ENCODE data around the gene TK2. TPM values are rescaled to one million over a fixed set of nuclear protein-coding genes. Genes with fewer than 3 reads are reported as not detected.

Gene TK2
- total and polyA plus RNA-seq, 4 donors: 10.5 to 31.9 (median 21.0) TPM

DNA sequence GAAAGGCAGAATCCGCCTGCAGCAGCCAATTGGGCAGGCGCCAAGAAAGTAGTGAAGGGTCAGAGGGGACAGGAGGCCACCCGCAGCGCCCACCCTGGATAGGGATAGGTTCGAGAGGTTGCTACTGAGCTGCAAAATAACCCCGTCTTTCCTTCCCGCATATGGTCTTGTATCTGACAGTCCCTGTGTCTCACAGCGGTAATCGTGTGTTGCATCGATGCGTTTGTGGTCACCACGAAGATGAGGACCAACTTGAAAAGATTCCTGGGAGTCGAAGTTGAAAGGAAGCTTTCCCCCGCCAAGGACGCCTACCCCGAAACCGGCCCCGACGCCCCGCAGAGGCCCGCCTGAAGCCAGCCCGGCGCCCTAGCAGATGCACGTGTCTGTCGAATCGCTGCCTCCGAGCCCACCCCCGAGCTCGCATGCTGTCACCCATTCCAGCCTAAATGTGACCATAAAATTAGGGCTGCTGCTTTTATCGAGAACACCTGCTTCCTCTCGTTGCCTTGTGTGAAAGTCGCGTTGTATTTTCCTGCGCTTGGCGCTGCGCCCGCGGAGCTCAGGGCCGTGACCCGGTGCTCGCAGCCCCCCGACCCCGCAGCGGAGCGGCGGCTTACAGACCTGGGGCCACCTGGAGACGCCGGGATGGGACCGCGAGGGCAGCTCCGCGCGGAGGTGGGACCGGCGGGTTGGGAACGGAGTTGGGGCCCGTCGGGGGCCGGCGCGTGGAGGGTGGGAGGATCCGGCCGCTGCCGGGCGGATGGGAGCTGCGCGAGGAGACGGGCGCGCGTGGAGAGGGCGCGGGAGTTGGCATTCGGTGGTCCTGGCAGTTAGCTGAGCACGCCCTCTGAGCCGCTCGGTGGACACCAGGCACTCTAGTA, 29.0 kb upstream of the TK2 start, which contains the start of gene CMTM2:
Gene CMTM2, plus strand, starts transcription at position 813 of the 881 bp plus-strand sequence. CDS start 145 bp downstream, outside the sequence.
- TF ChIP-seq FOXA1 (IDR thresholded peaks at IDR 0.05) (no peak), SP1 (IDR thresholded peaks at IDR 0.05) (no peak), NR2F2 (IDR thresholded peaks at IDR 0.05) (no peak), HNF4A (conservative IDR thresholded peaks at IDR 0.05) (no peak), EGR1 (IDR thresholded peaks at IDR 0.05; ENCODE audit: low read depth in 2 of 2) (no peak), YY1 (IDR thresholded peaks at IDR 0.05) (no peak), RAD21 (IDR thresholded peaks at IDR 0.05) (no peak), JUND (IDR thresholded peaks at IDR 0.05) (no peak), FOXA2 (IDR thresholded peaks at IDR 0.05) (no peak), HNF4G (IDR thresholded peaks at IDR 0.05) (no peak)
- TF ChIP-seq, protein P1, sequence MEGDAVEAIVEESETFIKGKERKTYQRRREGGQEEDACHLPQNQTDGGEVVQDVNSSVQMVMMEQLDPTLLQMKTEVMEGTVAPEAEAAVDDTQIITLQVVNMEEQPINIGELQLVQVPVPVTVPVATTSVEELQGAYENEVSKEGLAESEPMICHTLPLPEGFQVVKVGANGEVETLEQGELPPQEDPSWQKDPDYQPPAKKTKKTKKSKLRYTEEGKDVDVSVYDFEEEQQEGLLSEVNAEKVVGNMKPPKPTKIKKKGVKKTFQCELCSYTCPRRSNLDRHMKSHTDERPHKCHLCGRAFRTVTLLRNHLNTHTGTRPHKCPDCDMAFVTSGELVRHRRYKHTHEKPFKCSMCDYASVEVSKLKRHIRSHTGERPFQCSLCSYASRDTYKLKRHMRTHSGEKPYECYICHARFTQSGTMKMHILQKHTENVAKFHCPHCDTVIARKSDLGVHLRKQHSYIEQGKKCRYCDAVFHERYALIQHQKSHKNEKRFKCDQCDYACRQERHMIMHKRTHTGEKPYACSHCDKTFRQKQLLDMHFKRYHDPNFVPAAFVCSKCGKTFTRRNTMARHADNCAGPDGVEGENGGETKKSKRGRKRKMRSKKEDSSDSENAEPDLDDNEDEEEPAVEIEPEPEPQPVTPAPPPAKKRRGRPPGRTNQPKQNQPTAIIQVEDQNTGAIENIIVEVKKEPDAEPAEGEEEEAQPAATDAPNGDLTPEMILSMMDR (IDR thresholded peaks at IDR 0.05; ENCODE audit: low read depth, low read length, missing input control): no peak
- TF ChIP-seq, protein P2, sequence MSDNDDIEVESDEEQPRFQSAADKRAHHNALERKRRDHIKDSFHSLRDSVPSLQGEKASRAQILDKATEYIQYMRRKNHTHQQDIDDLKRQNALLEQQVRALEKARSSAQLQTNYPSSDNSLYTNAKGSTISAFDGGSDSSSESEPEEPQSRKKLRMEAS (IDR thresholded peaks at IDR 0.05): no peak
- TF ChIP-seq, protein P3, sequence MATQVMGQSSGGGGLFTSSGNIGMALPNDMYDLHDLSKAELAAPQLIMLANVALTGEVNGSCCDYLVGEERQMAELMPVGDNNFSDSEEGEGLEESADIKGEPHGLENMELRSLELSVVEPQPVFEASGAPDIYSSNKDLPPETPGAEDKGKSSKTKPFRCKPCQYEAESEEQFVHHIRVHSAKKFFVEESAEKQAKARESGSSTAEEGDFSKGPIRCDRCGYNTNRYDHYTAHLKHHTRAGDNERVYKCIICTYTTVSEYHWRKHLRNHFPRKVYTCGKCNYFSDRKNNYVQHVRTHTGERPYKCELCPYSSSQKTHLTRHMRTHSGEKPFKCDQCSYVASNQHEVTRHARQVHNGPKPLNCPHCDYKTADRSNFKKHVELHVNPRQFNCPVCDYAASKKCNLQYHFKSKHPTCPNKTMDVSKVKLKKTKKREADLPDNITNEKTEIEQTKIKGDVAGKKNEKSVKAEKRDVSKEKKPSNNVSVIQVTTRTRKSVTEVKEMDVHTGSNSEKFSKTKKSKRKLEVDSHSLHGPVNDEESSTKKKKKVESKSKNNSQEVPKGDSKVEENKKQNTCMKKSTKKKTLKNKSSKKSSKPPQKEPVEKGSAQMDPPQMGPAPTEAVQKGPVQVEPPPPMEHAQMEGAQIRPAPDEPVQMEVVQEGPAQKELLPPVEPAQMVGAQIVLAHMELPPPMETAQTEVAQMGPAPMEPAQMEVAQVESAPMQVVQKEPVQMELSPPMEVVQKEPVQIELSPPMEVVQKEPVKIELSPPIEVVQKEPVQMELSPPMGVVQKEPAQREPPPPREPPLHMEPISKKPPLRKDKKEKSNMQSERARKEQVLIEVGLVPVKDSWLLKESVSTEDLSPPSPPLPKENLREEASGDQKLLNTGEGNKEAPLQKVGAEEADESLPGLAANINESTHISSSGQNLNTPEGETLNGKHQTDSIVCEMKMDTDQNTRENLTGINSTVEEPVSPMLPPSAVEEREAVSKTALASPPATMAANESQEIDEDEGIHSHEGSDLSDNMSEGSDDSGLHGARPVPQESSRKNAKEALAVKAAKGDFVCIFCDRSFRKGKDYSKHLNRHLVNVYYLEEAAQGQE (IDR thresholded peaks at IDR 0.05): no peak
- TF ChIP-seq, protein P4, sequence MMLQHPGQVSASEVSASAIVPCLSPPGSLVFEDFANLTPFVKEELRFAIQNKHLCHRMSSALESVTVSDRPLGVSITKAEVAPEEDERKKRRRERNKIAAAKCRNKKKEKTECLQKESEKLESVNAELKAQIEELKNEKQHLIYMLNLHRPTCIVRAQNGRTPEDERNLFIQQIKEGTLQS (IDR thresholded peaks at IDR 0.05): no peak
- H3K27me3 ChIP-seq (ENCODE audit: control insufficient read depth in 4 of 4, insufficient read depth in 4 of 4, low read length in 3 of 4): peaks cover 0 to 9% (median 0%) of the 10 kb centered on the region in 4 donors
- H3K27ac ChIP-seq (ENCODE audit: low read depth in 1 of 2, low read length in 2 of 2): no peak within 1 kb of the TSS
- 18% methylated on average over 77 of the region's 77 CpGs for WGBS
- DNase-seq (ENCODE audit: low spot score): no peak
- peaks cover 4 to 12% (median 5%) of the 10 kb centered on the region in 4 donors for H3K4me1 ChIP-seq (ENCODE audit: control insufficient read depth in 4 of 4, insufficient read depth in 4 of 4, low read length in 3 of 4)
- H3K9me3 ChIP-seq (ENCODE audit: control insufficient read depth in 4 of 4, low read length in 3 of 4): no peaks in the 10 kb centered on the region
- peak within 1 kb of the TSS in 2 of 3 donors; percentile 12 to 29 for H3K4me3 ChIP-seq (ENCODE audit: low read depth in 1 of 3, low read length in 3 of 3)
- no peaks in the 10 kb centered on the region for H3K36me3 ChIP-seq (ENCODE audit: control insufficient read depth in 4 of 4, insufficient read depth in 3 of 4, low read depth in 1 of 4, low read length in 3 of 4)
- H3K9ac ChIP-seq (ENCODE audit: low read depth in 1 of 2, low read length in 2 of 2): no peak within 1 kb of the TSS

DNA sequence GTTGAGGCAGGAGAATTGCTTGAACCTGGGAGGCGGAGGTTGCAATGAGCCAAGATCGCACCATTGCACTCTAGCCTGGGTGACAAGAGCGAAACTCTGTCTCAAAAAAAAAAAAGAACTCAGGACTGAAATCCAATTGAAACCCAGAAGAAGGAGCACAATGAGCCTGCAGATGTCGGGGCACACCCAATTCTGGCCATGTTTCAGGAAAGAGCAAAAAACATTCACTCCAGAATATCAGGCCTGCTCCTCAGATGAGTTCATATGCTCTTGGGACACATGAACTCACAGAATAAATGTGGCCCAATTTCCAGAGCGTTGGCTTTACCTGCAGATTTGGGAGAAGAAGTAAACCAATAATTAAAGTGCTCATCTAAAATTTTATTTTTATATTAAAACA, 26.4 kb upstream of the TK2 start:
- no peak overlapping the region for H3K4me3 ChIP-seq (ENCODE audit: low read depth in 1 of 3, low read length in 3 of 3)
- no peak for DNase-seq (ENCODE audit: low spot score)
- WGBS: 95% methylated on average over 5 of the region's 5 CpGs
- peaks cover 4 to 12% (median 5%) of the 10 kb centered on the region in 4 donors for H3K4me1 ChIP-seq (ENCODE audit: control insufficient read depth in 4 of 4, insufficient read depth in 4 of 4, low read length in 3 of 4)
- H3K27me3 ChIP-seq (ENCODE audit: control insufficient read depth in 4 of 4, insufficient read depth in 4 of 4, low read length in 3 of 4): peaks cover 0 to 9% (median 0%) of the 10 kb centered on the region in 4 donors
- no peak overlapping the region for H3K27ac ChIP-seq (ENCODE audit: low read depth in 1 of 2, low read length in 2 of 2)
- no peaks in the 10 kb centered on the region for H3K9me3 ChIP-seq (ENCODE audit: control insufficient read depth in 4 of 4, low read length in 3 of 4)
- H3K9ac ChIP-seq (ENCODE audit: low read depth in 1 of 2, low read length in 2 of 2): no peak overlapping the region
- H3K36me3 ChIP-seq (ENCODE audit: control insufficient read depth in 4 of 4, insufficient read depth in 3 of 4, low read depth in 1 of 4, low read length in 3 of 4): no peaks in the 10 kb centered on the region
- TF ChIP-seq GABPA (IDR thresholded peaks at IDR 0.05 in 1 of 2, conservative IDR thresholded peaks at IDR 0.05 in 1 of 2) (no peak), FOXA1 (IDR thresholded peaks at IDR 0.05) (no peak), SP1 (IDR thresholded peaks at IDR 0.05) (no peak), JUND (IDR thresholded peaks at IDR 0.05) (no peak), EGR1 (IDR thresholded peaks at IDR 0.05; ENCODE audit: low read depth in 2 of 2) (no peak), RAD21 (IDR thresholded peaks at IDR 0.05) (no peak), HNF4G (IDR thresholded peaks at IDR 0.05) (no peak), FOXA2 (IDR thresholded peaks at IDR 0.05) (no peak), RXRA (IDR thresholded peaks at IDR 0.05) (no peak), NR2F2 (IDR thresholded peaks at IDR 0.05) (no peak), TAF1 (conservative IDR thresholded peaks at IDR 0.05) (no peak), YY1 (IDR thresholded peaks at IDR 0.05) (no peak), HNF4A (conservative IDR thresholded peaks at IDR 0.05) (no peak)
- TF ChIP-seq, protein P3 (IDR thresholded peaks at IDR 0.05): no peak
- TF ChIP-seq, protein P5, sequence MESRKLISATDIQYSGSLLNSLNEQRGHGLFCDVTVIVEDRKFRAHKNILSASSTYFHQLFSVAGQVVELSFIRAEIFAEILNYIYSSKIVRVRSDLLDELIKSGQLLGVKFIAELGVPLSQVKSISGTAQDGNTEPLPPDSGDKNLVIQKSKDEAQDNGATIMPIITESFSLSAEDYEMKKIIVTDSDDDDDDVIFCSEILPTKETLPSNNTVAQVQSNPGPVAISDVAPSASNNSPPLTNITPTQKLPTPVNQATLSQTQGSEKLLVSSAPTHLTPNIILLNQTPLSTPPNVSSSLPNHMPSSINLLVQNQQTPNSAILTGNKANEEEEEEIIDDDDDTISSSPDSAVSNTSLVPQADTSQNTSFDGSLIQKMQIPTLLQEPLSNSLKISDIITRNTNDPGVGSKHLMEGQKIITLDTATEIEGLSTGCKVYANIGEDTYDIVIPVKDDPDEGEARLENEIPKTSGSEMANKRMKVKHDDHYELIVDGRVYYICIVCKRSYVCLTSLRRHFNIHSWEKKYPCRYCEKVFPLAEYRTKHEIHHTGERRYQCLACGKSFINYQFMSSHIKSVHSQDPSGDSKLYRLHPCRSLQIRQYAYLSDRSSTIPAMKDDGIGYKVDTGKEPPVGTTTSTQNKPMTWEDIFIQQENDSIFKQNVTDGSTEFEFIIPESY (IDR thresholded peaks at IDR 0.05): no peak
- TF ChIP-seq, protein P4 (IDR thresholded peaks at IDR 0.05): no peak

Measured in liver (tissue), 9 donors.